ENCODE results near the gene TTLL5.

- no peak for TF ChIP-seq CTCF (conservative IDR thresholded peaks at IDR 0.05 in 1 of 2, IDR thresholded peaks at IDR 0.05 in 1 of 2; ENCODE audit: extremely low read depth in 1 of 2, insufficient read depth in 1 of 2, low read depth in 1 of 2, low read length in 2 of 2)
- no peak for TF ChIP-seq EZH2 (IDR thresholded peaks at IDR 0.05; ENCODE audit: borderline replicate concordance, low read length)
Measured at GRCh38 chr14:75845136-75845804, 184.2 kb downstream of the TTLL5 start.
